Large intestine (tissue), 3 donors: ENCODE results near the gene NEMF. TPM values are rescaled to one million over a fixed set of nuclear protein-coding genes. Genes with fewer than 3 reads are reported as not detected.
"Not testable (repeated sequence)": the region's sequence is repeated elsewhere in the genome, so short reads cannot be mapped to it uniquely, and the experiment has no call there.

Source experiments
- DNase-seq, 2 donors: peaks; one replicate each; pipeline versions ENCODE4 v3.0.0 to v3.0.0-alpha.2; 2013
- H3K27ac ChIP-seq: one replicate; pipeline ENCODE4 v1.5.1; 2013; ENCODE audit warnings: low read length
- H3K27me3 ChIP-seq: 2 replicates; pipeline ENCODE4 v1.6.1; 2013; ENCODE audit warnings: low read length; ENCODE audit not compliant: control insufficient read depth, insufficient read depth
- H3K36me3 ChIP-seq: 2 replicates; pipeline ENCODE4 v1.6.1; 2013; ENCODE audit warnings: low read length; ENCODE audit not compliant: control insufficient read depth, insufficient read depth
- H3K4me1 ChIP-seq: one replicate; pipeline ENCODE4 v1.6.1; 2013; ENCODE audit warnings: low read length; ENCODE audit not compliant: control insufficient read depth, insufficient read depth
- H3K4me3 ChIP-seq: one replicate; pipeline ENCODE4 v1.5.1; 2013; ENCODE audit warnings: low read length
- H3K9me3 ChIP-seq: one replicate; pipeline ENCODE4 v1.6.1; 2013; ENCODE audit warnings: mild to moderate bottlenecking, low read depth, low read length, moderate library complexity; ENCODE audit not compliant: control insufficient read depth
- WGBS: methylation state at CpG from one replicate; pipeline ENCODE4 v1.1.5; 2013; ENCODE audit warnings: low lambda C conversion rate; ENCODE audit not compliant: insufficient coverage; 5-methylcytosine and 5-hydroxymethylcytosine counted together
- polyA plus RNA-seq: library from polyadenylated mRNA; unstranded; fragments of 120-200 nt; gene quantifications from one replicate; pipeline ENCODE4 v1.2.1, GENCODE V29; 2013

Gene NEMF
- polyA plus RNA-seq, 1 donor = 49.6 TPM

- H3K27ac ChIP-seq = no peak overlapping the region
- H3K9me3 ChIP-seq = no peaks in the 10 kb centered on the region
- no peaks in the 10 kb centered on the region for H3K36me3 ChIP-seq
- WGBS = 88% methylated on average over 1 of the region's 6 CpGs
- H3K4me3 ChIP-seq = no peak overlapping the region
- peaks cover 3% of the 10 kb centered on the region for H3K4me1 ChIP-seq
- no peak for DNase-seq
- no peaks in the 10 kb centered on the region for H3K27me3 ChIP-seq
These were observed 90.6 kb downstream of the NEMF start for GRCh38 chr14:49761839-49762551.

GRCh38 chr14:49755378-49755777 lies 97.2 kb downstream of the NEMF start:
- no peak for DNase-seq
- WGBS = 100% methylated on average over 1 of the region's 3 CpGs

GRCh38 chr14:49754570-49755097 lies 98.0 kb downstream of the NEMF start:
- no peak for DNase-seq
- no peaks in the 10 kb centered on the region for H3K36me3 ChIP-seq
- H3K27me3 ChIP-seq = no peaks in the 10 kb centered on the region
- H3K9me3 ChIP-seq = no peaks in the 10 kb centered on the region
- H3K27ac ChIP-seq = no peak overlapping the region
- WGBS = 96% methylated on average over 3 of the region's 5 CpGs
- H3K4me1 ChIP-seq = no peaks in the 10 kb centered on the region
- no peak overlapping the region for H3K4me3 ChIP-seq

More at GRCh38 chr14:49755378-49755777, 97.2 kb downstream of the NEMF start:
- no peaks in the 10 kb centered on the region for H3K36me3 ChIP-seq
- no peak overlapping the region for H3K27ac ChIP-seq
- H3K4me1 ChIP-seq = no peaks in the 10 kb centered on the region
- no peak overlapping the region for H3K4me3 ChIP-seq
- H3K9me3 ChIP-seq = no peaks in the 10 kb centered on the region
- no peaks in the 10 kb centered on the region for H3K27me3 ChIP-seq

- H3K4me3 ChIP-seq, H3K27me3 ChIP-seq, H3K27ac ChIP-seq, H3K36me3 ChIP-seq, H3K9me3 ChIP-seq, H3K4me1 ChIP-seq: not testable (repeated sequence)
- peak in 1 of 2 donors; percentile 23 for DNase-seq
These were observed 106.1 kb downstream of the NEMF start for GRCh38 chr14:49746476-49746875.

GRCh38 chr14:49745191-49745590 lies 107.4 kb downstream of the NEMF start:
- peaks cover 7% of the 10 kb centered on the region for H3K36me3 ChIP-seq
- H3K27ac ChIP-seq = no peak overlapping the region
- no peaks in the 10 kb centered on the region for H3K9me3 ChIP-seq
- H3K27me3 ChIP-seq = no peaks in the 10 kb centered on the region
- DNase-seq = no peak
- H3K4me1 ChIP-seq = no peaks in the 10 kb centered on the region
- H3K4me3 ChIP-seq = no peak overlapping the region
- no CpG with 5 or more reads among the region's 1 CpG for WGBS

GRCh38 chr14:49735669-49736068 lies 116.9 kb downstream of the NEMF start:
- H3K9me3 ChIP-seq, H3K4me1 ChIP-seq, H3K4me3 ChIP-seq, H3K27me3 ChIP-seq, H3K36me3 ChIP-seq, H3K27ac ChIP-seq, DNase-seq: not testable (repeated sequence)
- WGBS = 100% methylated on average over 2 of the region's 4 CpGs

GRCh38 chr14:49733836-49734235 lies 118.8 kb downstream of the NEMF start:
- Histone ChIP-seq H3K27ac (no peak overlapping the region), H3K4me3 (no peak overlapping the region), H3K36me3 (peaks cover 4% of the 10 kb centered on the region)

GRCh38 chr14:49732896-49733295 lies 119.7 kb downstream of the NEMF start:
- Histone ChIP-seq H3K4me1 (no peaks in the 10 kb centered on the region), H3K27ac (no peak overlapping the region), H3K4me3 (no peak overlapping the region)

More at GRCh38 chr14:49733836-49734235, 118.8 kb downstream of the NEMF start:
- DNase-seq = no peak
- no peaks in the 10 kb centered on the region for H3K9me3 ChIP-seq
- no peaks in the 10 kb centered on the region for H3K27me3 ChIP-seq
- no peaks in the 10 kb centered on the region for H3K4me1 ChIP-seq

More at GRCh38 chr14:49732896-49733295, 119.7 kb downstream of the NEMF start:
- no peaks in the 10 kb centered on the region for H3K27me3 ChIP-seq
- H3K36me3 ChIP-seq = peaks cover 4% of the 10 kb centered on the region
- H3K9me3 ChIP-seq = no peaks in the 10 kb centered on the region
- DNase-seq = no peak
- no CpG with 5 or more reads among the region's 3 CpGs for WGBS

Other genes starting within 250 kb of the NEMF start
- gene RPL36AL, start 232.2 kb downstream of the NEMF start, polyA plus RNA-seq = 319 TPM
- 50.9 TPM for gene MGAT2, start 232.0 kb downstream of the NEMF start, polyA plus RNA-seq
- gene DNAAF2, start 217.5 kb downstream of the NEMF start, polyA plus RNA-seq = 12.2 TPM
- 11.3 TPM for gene POLE2, start 164.6 kb downstream of the NEMF start, polyA plus RNA-seq
- gene KLHDC1, start 159.7 kb downstream of the NEMF start, polyA plus RNA-seq = 4.9 TPM
- gene KLHDC2, start 84.6 kb downstream of the NEMF start, polyA plus RNA-seq = 113 TPM
- gene ARF6, start 40.3 kb upstream of the NEMF start, polyA plus RNA-seq = 77.2 TPM